Left renal cortex interstitium (tissue), 4 donors: Measurements from ENCODE around the gene TLK2. TPM values are rescaled to one million over a fixed set of nuclear protein-coding genes. Genes with fewer than 3 reads are reported as not detected.
"Not testable (repeated sequence)": the region's sequence is repeated elsewhere in the genome, so short reads cannot be mapped to it uniquely, and the experiment has no call there.

Source experiments
- DNase-seq, 4 donors: peaks; one replicate each; pipeline ENCODE4 v3.0.0-alpha.2; 2013; ENCODE audit warnings: low read depth in 4 of 4, low spot score in 2 of 4, missing footprints in 1 of 4
- polyA plus RNA-seq, 4 donors: library from polyadenylated mRNA; unstranded; fragments of 120-200 nt; gene quantifications; one replicate each; pipeline ENCODE4 v1.2.1, GENCODE V29; 2013; ENCODE audit not compliant: insufficient read length in 4 of 4

Gene TLK2
- polyA plus RNA-seq, 4 donors = 59.4 to 74.1 (median 67.1) TPM

DNA sequence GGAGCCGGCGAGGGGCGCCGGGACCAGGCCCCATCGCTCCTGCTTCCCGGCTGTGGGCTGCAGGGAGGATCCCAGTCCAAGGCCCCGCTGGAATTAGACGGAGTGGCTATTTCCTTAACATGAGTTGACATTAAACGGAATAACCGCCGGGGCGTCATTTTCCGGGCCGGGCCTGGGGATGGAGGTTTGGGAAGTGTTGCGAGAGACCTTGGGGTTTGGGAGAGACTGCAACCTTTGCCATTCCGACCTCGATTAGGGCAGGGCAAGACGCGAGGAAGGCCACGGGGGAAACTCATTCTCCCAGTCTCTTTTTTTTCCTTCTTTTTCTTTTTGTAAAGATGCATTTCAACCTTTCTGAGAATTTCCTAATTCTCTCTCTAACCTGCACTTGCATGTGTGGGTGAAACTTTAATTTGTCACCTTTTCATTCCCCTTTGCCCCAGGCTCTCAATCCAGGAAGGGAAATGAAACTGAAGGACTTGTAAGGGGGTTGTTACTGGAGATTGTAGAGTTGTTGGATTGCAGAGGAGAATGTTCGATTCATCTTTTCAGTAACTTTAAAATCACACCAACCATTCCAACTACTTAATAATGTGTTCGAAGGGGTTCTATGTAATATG is 1.1 kb downstream of the TLK2 start:
- not testable (repeated sequence) for DNase-seq

- not testable (repeated sequence) for DNase-seq
Observed at GRCh38 chr17:62482553-62482952, 3.9 kb downstream of the TLK2 start.

- DNase-seq = not testable (repeated sequence)
Observed at GRCh38 chr17:62490990-62491389, 12.4 kb downstream of the TLK2 start.

DNA sequence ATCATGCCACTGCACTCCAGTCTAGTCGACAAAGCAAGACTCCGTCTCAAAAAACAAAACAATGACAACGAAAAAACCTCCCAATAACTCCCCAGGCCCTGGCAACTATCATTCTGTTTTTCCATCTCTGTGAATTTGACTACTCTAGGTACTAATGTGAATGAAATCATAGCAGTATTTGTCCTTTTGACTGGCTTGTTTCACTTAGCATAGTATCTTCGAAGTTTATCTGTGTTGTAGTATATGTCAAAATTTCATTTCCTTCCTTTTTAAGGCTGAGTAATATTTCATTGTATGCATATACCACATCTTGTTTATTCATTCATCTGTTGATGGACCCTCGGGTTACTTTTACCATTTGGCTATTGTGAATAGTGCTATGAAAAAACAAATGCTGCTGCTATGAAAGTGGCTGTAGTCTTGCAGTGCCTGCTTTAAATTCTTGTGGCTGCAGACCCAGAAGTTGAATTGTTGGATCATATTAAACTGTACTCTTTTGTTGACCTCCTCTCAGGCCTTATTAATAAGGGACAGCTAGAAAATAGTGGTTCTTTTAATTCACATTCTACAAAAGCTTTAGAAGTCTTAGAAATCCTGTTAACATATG is 14.5 kb downstream of the TLK2 start:
- not testable (repeated sequence) for DNase-seq

- DNase-seq = not testable (repeated sequence)
Observed at GRCh38 chr17:62494073-62494472, 15.4 kb downstream of the TLK2 start.

DNA sequence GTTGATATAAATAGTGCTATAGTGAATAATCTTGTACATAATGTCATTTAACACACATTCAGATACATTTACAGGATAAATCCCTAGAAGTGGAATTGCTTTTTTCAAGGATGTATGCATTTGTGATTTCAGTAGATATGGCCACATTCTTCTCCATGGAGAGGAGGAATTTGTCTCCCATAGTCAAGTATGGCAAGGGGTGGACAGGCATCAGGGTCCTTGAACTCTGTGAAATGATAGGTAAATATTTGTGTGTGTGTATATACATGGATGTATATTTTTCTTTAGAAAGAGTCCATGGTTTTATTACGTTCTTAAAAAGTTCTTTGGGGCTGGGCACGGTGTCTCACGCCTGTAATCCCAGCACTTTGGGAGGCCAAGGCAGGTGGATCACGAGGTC is 17.7 kb downstream of the TLK2 start:
- not testable (repeated sequence) for DNase-seq

DNA sequence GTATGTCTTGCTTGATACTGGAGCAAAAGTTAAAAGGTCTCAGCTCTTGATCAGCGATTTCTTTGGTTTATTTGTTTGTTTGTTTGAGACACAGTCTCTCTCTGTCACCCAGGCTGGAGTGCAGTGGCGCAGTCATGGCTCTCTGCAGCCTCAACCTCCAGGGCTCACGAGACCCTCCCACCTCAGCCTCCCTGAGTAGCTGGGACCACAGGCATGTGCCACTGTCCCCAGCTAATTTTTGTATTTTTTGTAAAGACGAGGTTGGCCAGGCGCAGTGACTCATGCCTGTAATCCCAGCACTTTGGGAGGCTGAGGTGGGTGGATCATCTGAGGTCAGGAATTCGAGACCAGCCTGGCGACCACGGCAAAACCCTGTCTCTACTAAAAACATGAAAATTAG is 20.2 kb downstream of the TLK2 start:
- not testable (repeated sequence) for DNase-seq

- DNase-seq = not testable (repeated sequence)
Observed at GRCh38 chr17:62500463-62500862, 21.8 kb downstream of the TLK2 start.

GRCh38 chr17:62504857-62505256 is 26.2 kb downstream of the TLK2 start:
- not testable (repeated sequence) for DNase-seq

GRCh38 chr17:62507191-62507836 is 28.7 kb downstream of the TLK2 start:
- not testable (repeated sequence) for DNase-seq

DNA sequence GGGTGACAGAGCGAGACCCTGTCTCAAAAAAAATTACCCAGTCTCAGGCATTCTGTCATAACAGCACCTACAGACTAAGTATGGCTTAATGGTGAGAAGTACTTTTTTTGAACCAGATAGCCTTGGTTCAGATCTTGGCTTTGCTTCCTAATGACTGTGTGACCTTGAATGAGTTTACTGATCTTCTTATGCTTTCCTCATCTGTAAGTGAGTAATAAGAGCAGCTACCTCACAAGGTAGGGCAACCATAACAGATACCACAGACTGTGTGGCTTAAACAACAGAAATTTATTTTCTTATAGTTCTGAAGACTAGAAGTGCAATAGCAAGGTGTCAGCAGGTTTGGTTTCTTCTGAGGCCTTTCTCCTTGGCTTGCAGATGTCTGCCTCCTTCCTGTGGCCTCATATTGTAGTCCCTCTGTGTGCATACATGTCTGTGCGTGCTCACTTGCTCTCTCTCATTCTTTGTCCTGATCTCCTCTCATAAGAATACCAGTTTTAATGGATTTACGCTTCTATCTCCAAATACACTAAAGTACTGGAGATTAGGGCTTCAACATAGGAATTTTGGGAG is 31.7 kb downstream of the TLK2 start:
- not testable (repeated sequence) for DNase-seq

GRCh38 chr17:62511014-62511413 is 32.4 kb downstream of the TLK2 start:
- not testable (repeated sequence) for DNase-seq

GRCh38 chr17:62516376-62516775 is 37.8 kb downstream of the TLK2 start:
- not testable (repeated sequence) for DNase-seq

DNA sequence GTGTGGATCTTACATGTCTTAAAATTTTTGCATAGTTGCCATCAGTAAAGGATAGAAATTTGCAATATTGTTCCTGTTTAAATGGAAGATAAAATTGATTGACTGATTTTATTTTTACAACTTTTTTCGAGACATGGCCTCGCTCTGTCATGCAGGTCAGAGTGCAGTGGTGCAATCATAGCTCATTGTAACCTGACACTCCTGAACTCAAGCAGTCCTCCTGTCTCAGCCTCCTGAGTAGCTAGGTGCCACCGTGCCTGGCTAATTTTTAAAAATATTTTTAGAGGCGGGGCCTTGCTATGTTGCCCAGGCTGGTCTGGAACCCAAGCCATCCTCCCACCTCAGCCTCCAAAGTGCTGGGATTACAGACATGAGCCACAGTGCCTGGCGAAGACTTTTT is 42.7 kb downstream of the TLK2 start:
- DNase-seq = not testable (repeated sequence)

DNA sequence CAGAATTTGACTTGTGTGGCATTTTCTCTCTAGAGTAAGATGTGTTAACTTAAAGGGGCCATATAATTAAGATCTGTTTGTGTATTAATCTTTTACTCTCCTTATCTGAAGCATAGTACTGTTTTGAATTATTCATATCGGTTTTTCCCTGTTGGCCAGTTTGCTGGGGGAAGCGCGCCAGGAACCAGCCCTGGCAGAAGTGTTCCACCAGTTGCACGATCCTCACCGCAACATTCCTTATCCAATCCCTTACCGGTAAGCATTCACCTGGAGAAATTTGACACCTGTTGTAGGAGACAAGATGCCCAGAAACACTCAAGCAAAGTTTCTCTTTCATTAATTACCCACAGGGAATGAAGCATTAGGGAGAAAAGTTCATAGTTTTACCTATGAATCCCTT is 45.5 kb downstream of the TLK2 start:
- DNase-seq = not testable (repeated sequence)

DNA sequence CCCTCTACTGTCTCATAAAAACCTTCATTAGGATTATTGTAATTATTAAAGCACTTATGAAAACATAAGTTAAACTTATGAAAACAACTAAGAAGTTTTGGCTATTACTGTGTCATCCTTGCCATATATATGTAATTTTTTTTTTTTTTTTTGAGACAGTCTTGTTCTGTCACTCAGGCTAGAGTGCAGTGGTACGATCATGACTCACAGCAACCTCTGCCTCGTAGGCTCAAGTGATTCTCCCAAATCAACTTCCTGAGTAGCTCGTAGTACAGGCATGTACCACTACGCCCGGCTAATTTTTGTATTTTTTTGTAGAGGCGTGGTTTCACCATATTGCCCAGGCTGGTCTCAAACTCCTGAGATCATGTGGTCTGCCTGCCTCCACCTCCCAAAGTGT is 46.7 kb downstream of the TLK2 start:
- DNase-seq = not testable (repeated sequence)

- not testable (repeated sequence) for DNase-seq
Observed at GRCh38 chr17:62530936-62531335, 52.3 kb downstream of the TLK2 start.

GRCh38 chr17:62536557-62536956 is 57.9 kb downstream of the TLK2 start:
- not testable (repeated sequence) for DNase-seq

DNA sequence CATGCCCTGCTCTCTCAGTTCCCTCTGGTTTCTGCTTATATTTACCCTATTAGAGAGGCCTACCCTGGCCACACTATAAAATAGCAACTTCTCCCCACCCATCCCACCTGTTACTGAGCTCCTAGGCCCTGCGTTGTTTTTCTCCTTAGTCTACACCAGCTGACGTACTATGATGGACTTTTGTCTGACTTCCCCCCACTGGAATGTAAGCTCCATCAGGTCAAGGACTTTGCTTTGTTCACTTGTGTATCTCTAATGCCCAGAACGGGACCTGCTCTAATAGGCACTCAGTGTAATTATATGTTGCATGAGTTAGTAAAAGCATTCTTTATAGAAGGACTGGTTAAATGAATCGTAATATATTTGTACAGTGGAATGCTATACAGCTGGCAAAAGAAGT is 62.4 kb downstream of the TLK2 start:
- DNase-seq = not testable (repeated sequence)

- not testable (repeated sequence) for DNase-seq
Observed at GRCh38 chr17:62543278-62543775, 64.7 kb downstream of the TLK2 start.

DNA sequence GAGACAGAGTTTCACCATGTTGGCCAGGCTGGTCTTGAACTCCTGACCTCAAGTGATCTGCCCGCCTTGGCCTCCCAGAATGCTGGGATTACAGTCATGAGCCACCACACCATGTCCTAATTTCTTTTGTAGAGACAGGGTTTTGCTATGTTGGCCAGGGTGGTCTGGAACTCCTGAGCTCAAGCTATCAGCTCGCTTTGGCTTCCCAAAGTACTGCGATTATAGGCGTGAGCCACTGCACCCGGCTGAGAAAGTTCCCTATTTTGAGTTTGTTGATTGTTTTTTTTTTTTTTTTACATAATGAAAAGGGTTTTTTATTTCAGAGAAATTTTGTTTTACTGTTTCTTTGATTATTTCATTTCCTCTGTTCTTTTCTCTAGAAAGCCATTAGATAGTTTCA is 67.4 kb downstream of the TLK2 start:
- DNase-seq = not testable (repeated sequence)
